CD14-positive monocyte (primary cell): ENCODE results near the gene CPAMD8. TPM values are rescaled to one million over a fixed set of nuclear protein-coding genes. Genes with fewer than 3 reads are reported as not detected.
A peak's percentile ranks its signal among the peaks of the same experiment; 100 is the strongest.
"Not testable (repeated sequence)": the region's sequence is repeated elsewhere in the genome, so short reads cannot be mapped to it uniquely, and the experiment has no call there.

Experiments used
- DNase-seq, 3 donors: peaks; one replicate each; pipeline ENCODE4 v3.0.0-alpha.2; 2011 to 2022
- H2AFZ ChIP-seq: 2 replicates; pipeline ENCODE4 v1.6.0; 2012; ENCODE audit warnings: mild to moderate bottlenecking, low read depth, low read length, inconsistent platforms; ENCODE audit not compliant: insufficient read depth, poor library complexity, severe bottlenecking
- H3K27ac ChIP-seq, 2 donors: 1 replicate in 1 of 2; 2 replicates in 1 of 2; pipeline ENCODE4 v1.5.1; 2012 to 2013; ENCODE audit warnings: low read length in 2 of 2, control low read depth in 1 of 2, inconsistent platforms in 1 of 2, low read depth in 1 of 2, mild to moderate bottlenecking in 1 of 2
- H3K27me3 ChIP-seq, 2 donors: one replicate each; pipeline versions ENCODE4 v1.6.0 to v1.6.1; 2011 to 2013; ENCODE audit warnings: low read length in 2 of 2; ENCODE audit not compliant: control insufficient read depth in 2 of 2, insufficient read depth in 2 of 2
- H3K36me3 ChIP-seq, 2 donors: replicated peaks in 1 of 2; 1 replicate in 1 of 2; 2 replicates in 1 of 2; pipeline versions ENCODE4 v1.5.1 to v1.6.1; 2012 to 2013; ENCODE audit warnings: low read length in 2 of 2, control low read depth in 1 of 2, inconsistent platforms in 1 of 2, mild to moderate bottlenecking in 1 of 2; ENCODE audit not compliant: insufficient read depth in 2 of 2, control insufficient read depth in 1 of 2
- H3K4me1 ChIP-seq, 2 donors: 1 replicate in 1 of 2; 2 replicates in 1 of 2; pipeline versions ENCODE4 v1.5.1 to v1.6.1; 2012 to 2013; ENCODE audit warnings: low read length in 2 of 2, control low read depth in 1 of 2, inconsistent platforms in 1 of 2, mild to moderate bottlenecking in 1 of 2, moderate library complexity in 1 of 2; ENCODE audit not compliant: insufficient read depth in 2 of 2, control insufficient read depth in 1 of 2
- H3K4me2 ChIP-seq: replicated peaks from 2 replicates; pipeline ENCODE3; 2012; ENCODE audit warnings: low read length, moderate library complexity, mild to moderate bottlenecking; ENCODE audit not compliant: poor library complexity, severe bottlenecking; ENCODE audit errors: extremely low read depth
- H3K4me3 ChIP-seq, 3 experiments: fragments of 200-600 bp in 1 of 3; sonication (generic) in 1 of 3; replicated peaks in 1 of 3; 1 replicate in 2 of 3; 2 replicates in 1 of 3; pipeline ENCODE4 v1.5.1; 2011 to 2013; ENCODE audit warnings: low read length in 3 of 3, mild to moderate bottlenecking in 3 of 3, control low read depth in 2 of 3, low read depth in 2 of 3, inconsistent platforms in 1 of 3, moderate library complexity in 1 of 3
- H3K79me2 ChIP-seq: 2 replicates; pipeline ENCODE4 v1.6.0; 2012; ENCODE audit warnings: mild to moderate bottlenecking, control low read depth, inconsistent platforms, low read length, moderate library complexity; ENCODE audit not compliant: insufficient read depth
- H3K9ac ChIP-seq: 2 replicates; pipeline ENCODE4 v1.6.0; 2017; ENCODE audit warnings: low read length, mild to moderate bottlenecking; ENCODE audit not compliant: insufficient read depth, poor library complexity, severe bottlenecking
- H3K9me3 ChIP-seq, 2 donors: replicated peaks in 1 of 2; 1 replicate in 1 of 2; 2 replicates in 1 of 2; pipeline versions ENCODE4 v1.5.1 to v1.6.1; 2012 to 2013; ENCODE audit warnings: low read length in 2 of 2, control low read depth in 1 of 2; ENCODE audit not compliant: control insufficient read depth in 1 of 2, insufficient read depth in 1 of 2
- H4K20me1 ChIP-seq: 2 replicates; pipeline ENCODE4 v1.6.0; 2012; ENCODE audit warnings: mild to moderate bottlenecking, low read length, control low read depth, moderate library complexity; ENCODE audit not compliant: insufficient read depth
- H3K27ac Mint-ChIP-seq, 7 donors: one replicate each; pipeline ENCODE4 v1.8.0; 2020; ENCODE audit warnings: mild to moderate bottlenecking in 7 of 7, mixed read lengths in 7 of 7, moderate library complexity in 6 of 7, inconsistent platforms in 2 of 7
- H3K27me3 Mint-ChIP-seq, 3 donors: one replicate each; pipeline ENCODE4 v1.8.0; 2021 to 2022; ENCODE audit warnings: low read depth in 3 of 3, mild to moderate bottlenecking in 3 of 3, mixed read lengths in 3 of 3, moderate library complexity in 3 of 3, inconsistent platforms in 1 of 3
- H3K36me3 Mint-ChIP-seq, 2 donors: one replicate each; pipeline ENCODE4 v1.8.0; 2020; ENCODE audit warnings: mixed read lengths in 2 of 2, inconsistent platforms in 1 of 2, mild to moderate bottlenecking in 1 of 2
- H3K4me1 Mint-ChIP-seq: one replicate; pipeline ENCODE4 v1.8.0; 2020; ENCODE audit warnings: mild to moderate bottlenecking, mixed read lengths
- H3K4me3 Mint-ChIP-seq, 2 donors: one replicate each; pipeline ENCODE4 v1.8.0; 2020; ENCODE audit warnings: mild to moderate bottlenecking in 2 of 2, mixed read lengths in 2 of 2, moderate library complexity in 1 of 2
- H3K9me3 Mint-ChIP-seq, 7 donors: one replicate each; pipeline ENCODE4 v1.8.0; 2020 to 2022; ENCODE audit warnings: mixed read lengths in 7 of 7, mild to moderate bottlenecking in 6 of 7, moderate library complexity in 6 of 7, inconsistent platforms in 2 of 7
- WGBS: methylation state at CpG from one replicate; pipeline ENCODE4 v1.1.5; 2013; ENCODE audit warnings: missing lambda C conversion rate; ENCODE audit not compliant: insufficient coverage; 5-methylcytosine and 5-hydroxymethylcytosine counted together
- intact Hi-C, 2 donors: fragments of 100-400 bp; cut with micrococcal nuclease; formaldehyde crosslinking; loops; one replicate each; pipeline versions ENCODE4 v1.15.0 to v1.15.1; 2023
- polyA plus RNA-seq, 3 donors: library from polyadenylated mRNA; depleted of rRNA in 1 of 3; unstranded in 2 of 3; stranded (reverse) in 1 of 3; fragments of 300-500 nt in 2 of 3; fragments of >200 nt in 1 of 3; fragmentation: Illumina TruSeq in 2 of 3; gene quantifications; 1 replicate in 2 of 3; 2 replicates in 1 of 3; pipeline ENCODE4 v1.2.3, GENCODE V29; 2012 to 2021
- TF ChIP-seq, protein P1 (sequence below): fragments of 200-600 bp; IDR thresholded peaks from one replicate; pipeline ENCODE4 v1.8.0; 2022; ENCODE audit warnings: antibody characterized with exemption, mild to moderate bottlenecking

CPAMD8 gene
- polyA plus RNA-seq, 3 donors = 5.1 to 53.4 (median 5.4) TPM

GRCh38 chr19:17020823-17021222, 5.8 kb downstream of the CPAMD8 start:
- no peak overlapping the region for H3K9ac ChIP-seq
- no peaks in the 10 kb centered on the region for H4K20me1 ChIP-seq
- H3K4me1 Mint-ChIP-seq = peaks cover 40% of the 10 kb centered on the region
- peaks cover 16 to 26% (median 17%) of the 10 kb centered on the region in 3 donors for H3K27me3 Mint-ChIP-seq
- no peaks in the 10 kb centered on the region for H3K79me2 ChIP-seq
- peaks cover 37 to 48% of the 10 kb centered on the region in 2 donors for H3K4me1 ChIP-seq
- no peaks in the 10 kb centered on the region for H3K36me3 ChIP-seq
- H3K4me2 ChIP-seq = peak overlapping the region; percentile 53
- peak in 1 of 3 donors; percentile 58 for DNase-seq
- WGBS = 93% methylated on average over 2 of the region's 2 CpGs
- peaks cover 0 to 3% of the 10 kb centered on the region in 2 donors for H3K27me3 ChIP-seq
- no peak overlapping the region for H3K4me3 Mint-ChIP-seq
- intact Hi-C loops = no loop called here
- no peak overlapping the region for H2AFZ ChIP-seq
- peak overlapping the region in 1 of 3 experiments; percentile 60 for H3K4me3 ChIP-seq
- H3K9me3 ChIP-seq = peaks cover 0 to 16% of the 10 kb centered on the region in 2 donors
- TF ChIP-seq, protein P1, sequence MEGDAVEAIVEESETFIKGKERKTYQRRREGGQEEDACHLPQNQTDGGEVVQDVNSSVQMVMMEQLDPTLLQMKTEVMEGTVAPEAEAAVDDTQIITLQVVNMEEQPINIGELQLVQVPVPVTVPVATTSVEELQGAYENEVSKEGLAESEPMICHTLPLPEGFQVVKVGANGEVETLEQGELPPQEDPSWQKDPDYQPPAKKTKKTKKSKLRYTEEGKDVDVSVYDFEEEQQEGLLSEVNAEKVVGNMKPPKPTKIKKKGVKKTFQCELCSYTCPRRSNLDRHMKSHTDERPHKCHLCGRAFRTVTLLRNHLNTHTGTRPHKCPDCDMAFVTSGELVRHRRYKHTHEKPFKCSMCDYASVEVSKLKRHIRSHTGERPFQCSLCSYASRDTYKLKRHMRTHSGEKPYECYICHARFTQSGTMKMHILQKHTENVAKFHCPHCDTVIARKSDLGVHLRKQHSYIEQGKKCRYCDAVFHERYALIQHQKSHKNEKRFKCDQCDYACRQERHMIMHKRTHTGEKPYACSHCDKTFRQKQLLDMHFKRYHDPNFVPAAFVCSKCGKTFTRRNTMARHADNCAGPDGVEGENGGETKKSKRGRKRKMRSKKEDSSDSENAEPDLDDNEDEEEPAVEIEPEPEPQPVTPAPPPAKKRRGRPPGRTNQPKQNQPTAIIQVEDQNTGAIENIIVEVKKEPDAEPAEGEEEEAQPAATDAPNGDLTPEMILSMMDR = no peak
- H3K9me3 Mint-ChIP-seq = peaks cover 12 to 22% (median 19%) of the 10 kb centered on the region in 7 donors
- peaks cover 15 to 17% of the 10 kb centered on the region in 2 donors for H3K36me3 Mint-ChIP-seq
- peak overlapping the region in 5 of 7 donors; percentile 4 to 98 (median 91) for H3K27ac Mint-ChIP-seq
- H3K27ac ChIP-seq = peak overlapping the region in 1 of 2 donors; percentile 89

- Histone ChIP-seq H3K27me3 (no peaks in the 10 kb centered on the region), H3K4me1 (peaks cover 33 to 44% of the 10 kb centered on the region in 2 donors), H4K20me1 (no peaks in the 10 kb centered on the region), H3K27ac (no peak overlapping the region), H3K79me2 (no peaks in the 10 kb centered on the region), H2AFZ (no peak overlapping the region), H3K4me3 (no peak overlapping the region), H3K36me3 (no peaks in the 10 kb centered on the region), H3K9ac (no peak overlapping the region), H3K4me2 (no peak overlapping the region), H3K9me3 (peaks cover 0 to 16% of the 10 kb centered on the region in 2 donors)
- intact Hi-C loops = no loop called here
- peaks cover 18 to 22% (median 18%) of the 10 kb centered on the region in 3 donors for H3K27me3 Mint-ChIP-seq
- TF ChIP-seq, protein P1 = no peak
- DNase-seq = no peak
- no peak overlapping the region for H3K4me3 Mint-ChIP-seq
- peaks cover 15 to 17% of the 10 kb centered on the region in 2 donors for H3K36me3 Mint-ChIP-seq
- peak overlapping the region in 3 of 7 donors; percentile 4 to 98 (median 86) for H3K27ac Mint-ChIP-seq
- peaks cover 36% of the 10 kb centered on the region for H3K4me1 Mint-ChIP-seq
- H3K9me3 Mint-ChIP-seq = peaks cover 12 to 25% (median 19%) of the 10 kb centered on the region in 7 donors
These were observed 6.2 kb downstream of the CPAMD8 start for GRCh38 chr19:17020385-17020784.

- H3K36me3 Mint-ChIP-seq, H3K9me3 ChIP-seq, H3K27ac ChIP-seq, H3K4me3 Mint-ChIP-seq, H3K27me3 ChIP-seq, H3K4me1 Mint-ChIP-seq, H3K4me2 ChIP-seq, H3K9me3 Mint-ChIP-seq, intact Hi-C loops, H3K79me2 ChIP-seq, H4K20me1 ChIP-seq, H3K4me3 ChIP-seq, H2AFZ ChIP-seq, H3K27ac Mint-ChIP-seq, H3K9ac ChIP-seq, H3K36me3 ChIP-seq: not testable (repeated sequence)
- peak in 1 of 3 donors; percentile 54 for DNase-seq
- H3K27me3 Mint-ChIP-seq = peaks cover 15 to 18% (median 16%) of the 10 kb centered on the region in 3 donors
- WGBS = 93% methylated on average over 6 of the region's 9 CpGs
- peaks cover 10 to 12% of the 10 kb centered on the region in 2 donors for H3K4me1 ChIP-seq
These were observed 12.3 kb downstream of the CPAMD8 start for GRCh38 chr19:17014212-17014861.
